HG03342 (cell line): ENCODE measurements around the gene SLC1A3.
"Not testable (repeated sequence)": the region's sequence is repeated elsewhere in the genome, so short reads cannot be mapped to it uniquely, and the experiment has no call there.

ENCODE experiments used
- ATAC-seq: cut with Tn5 transposase; IDR thresholded peaks from one replicate; pipeline ENCODE4 v1.9.1; 2021; ENCODE audit warnings: mild to moderate bottlenecking, moderate library complexity; ENCODE audit not compliant: unreplicated experiment

SLC1A3 gene

DNA sequence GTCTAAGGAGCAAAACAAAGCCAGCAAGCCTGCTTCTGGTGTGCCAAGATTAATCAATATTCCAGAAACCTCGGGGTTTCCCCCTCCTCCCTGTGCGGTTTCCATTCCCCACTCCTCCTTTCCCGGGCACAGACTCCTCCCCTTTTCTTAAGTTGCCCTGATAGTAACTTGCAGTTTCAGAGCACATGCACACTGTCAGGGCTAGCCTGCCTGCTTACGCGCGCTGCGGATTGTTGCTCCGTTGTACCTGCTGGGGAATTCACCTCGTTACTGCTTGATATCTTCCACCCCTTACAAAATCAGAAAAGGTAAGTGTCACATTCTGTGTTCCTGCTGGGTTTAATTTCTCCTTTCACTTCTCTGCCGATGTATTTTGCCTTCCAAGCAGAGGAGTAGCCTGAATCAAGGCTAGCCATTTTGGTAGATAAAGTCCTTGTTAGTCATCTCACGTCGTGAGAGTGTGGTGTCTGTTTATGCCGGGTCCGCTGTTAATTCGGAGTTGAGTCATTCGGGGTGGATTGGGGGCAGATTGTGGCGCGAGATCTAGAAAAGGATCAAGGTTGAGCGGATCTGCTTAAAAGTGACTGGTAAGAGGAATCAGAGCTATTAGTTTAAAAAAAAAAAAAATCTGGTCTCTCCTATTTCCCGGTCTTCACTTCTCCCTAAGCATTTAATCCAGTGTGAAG, at the start of gene SLC1A3:
TSS of gene SLC1A3 (plus strand) at position 179 of the 686 bp plus-strand sequence. CDS start 1,818 bp downstream, outside the sequence.
- ATAC-seq = peak; percentile 91

DNA sequence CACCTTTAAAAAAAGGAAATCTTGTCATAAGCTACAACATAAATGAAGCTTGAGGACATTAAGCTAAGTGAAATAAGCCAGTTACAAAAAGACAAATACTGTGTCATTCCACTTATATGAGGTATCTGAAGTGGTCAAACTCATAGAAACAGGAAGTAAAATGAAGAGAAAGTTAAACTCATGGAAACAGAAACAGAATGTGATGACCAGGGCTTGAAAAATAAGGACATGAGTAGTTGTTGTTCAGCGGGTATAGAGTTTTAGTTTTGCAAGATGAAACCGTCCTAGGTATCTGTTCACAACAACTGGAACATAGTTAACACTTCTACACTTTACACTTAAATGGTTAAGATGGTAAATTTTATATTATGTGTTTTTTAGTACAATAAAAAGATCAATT, 47.8 kb upstream of the SLC1A3 start:
- ATAC-seq = no peak

DNA sequence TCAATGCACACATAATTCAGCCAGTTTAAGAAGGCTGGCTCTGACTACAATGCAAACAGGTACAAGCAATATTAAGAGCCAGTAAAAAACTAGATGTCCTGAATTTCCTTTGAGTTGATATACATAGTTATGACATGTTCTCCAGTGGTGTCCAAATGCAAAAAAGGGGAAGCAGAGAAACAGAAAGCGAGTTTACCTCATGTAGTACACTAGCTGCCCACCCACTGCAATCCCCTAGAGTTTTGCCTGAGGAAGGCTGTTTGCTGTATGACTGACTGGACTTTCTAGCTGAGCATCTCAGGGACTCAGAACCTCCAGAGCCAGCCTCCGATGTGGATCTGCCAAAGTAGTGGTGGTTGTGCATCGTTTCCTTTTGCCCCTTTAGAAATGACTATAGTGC, 44.8 kb upstream of the SLC1A3 start:
- no peak for ATAC-seq

DNA sequence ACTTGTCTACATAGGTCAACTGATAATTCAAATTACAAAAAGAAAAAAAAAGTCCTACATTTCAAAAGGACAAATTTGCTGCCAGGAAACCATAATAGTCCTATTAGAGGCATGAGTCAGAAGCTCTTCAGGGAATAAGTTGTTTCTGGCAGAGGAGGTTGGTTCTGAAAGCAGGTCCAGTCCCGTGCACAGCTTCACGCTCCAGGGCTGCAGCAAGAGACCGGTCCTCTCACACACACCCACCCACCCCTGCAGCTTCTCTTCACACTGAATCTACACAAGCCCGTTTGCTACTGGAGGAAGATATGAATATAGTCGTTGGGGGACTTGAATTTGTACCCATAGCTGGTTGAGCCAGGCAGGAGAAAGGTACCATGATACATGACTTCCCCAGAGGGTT, 36.9 kb upstream of the SLC1A3 start:
- ATAC-seq = no peak

- ATAC-seq = no peak
Measured at GRCh38 chr5:36570301-36571095, 35.9 kb upstream of the SLC1A3 start.

DNA sequence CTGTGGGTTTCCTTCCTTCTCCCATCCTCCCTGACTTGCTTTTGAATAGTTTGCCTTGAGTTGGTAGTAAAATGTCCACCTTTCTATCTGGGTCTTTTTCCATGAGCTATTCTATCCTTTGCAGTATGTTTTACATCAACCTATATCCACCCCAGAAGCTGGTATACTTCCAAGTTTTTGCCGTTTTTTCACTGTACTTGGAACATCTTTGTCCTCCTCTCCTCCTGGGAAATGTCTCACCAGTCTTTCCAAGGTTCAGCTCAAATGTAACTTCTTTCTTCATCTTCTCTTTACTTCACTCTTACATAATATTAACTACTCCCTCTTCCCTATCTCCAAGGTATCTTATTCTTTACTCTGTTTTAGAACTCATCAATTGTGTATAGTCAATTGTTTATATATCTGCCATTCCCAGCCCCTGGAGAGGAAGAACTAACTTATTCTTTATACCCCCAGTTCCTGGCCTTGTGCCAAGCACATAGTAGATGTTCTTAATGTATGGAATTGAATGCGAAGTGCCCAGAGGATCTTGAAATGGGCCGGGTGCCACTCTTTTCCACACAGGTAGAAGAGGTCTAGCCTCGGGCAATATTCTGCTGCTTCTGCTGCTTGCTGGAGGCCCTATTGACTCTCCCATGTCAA, 34.9 kb upstream of the SLC1A3 start:
- no peak for ATAC-seq

GRCh38 chr5:36573438-36573837, 33.0 kb upstream of the SLC1A3 start:
- no peak for ATAC-seq

DNA sequence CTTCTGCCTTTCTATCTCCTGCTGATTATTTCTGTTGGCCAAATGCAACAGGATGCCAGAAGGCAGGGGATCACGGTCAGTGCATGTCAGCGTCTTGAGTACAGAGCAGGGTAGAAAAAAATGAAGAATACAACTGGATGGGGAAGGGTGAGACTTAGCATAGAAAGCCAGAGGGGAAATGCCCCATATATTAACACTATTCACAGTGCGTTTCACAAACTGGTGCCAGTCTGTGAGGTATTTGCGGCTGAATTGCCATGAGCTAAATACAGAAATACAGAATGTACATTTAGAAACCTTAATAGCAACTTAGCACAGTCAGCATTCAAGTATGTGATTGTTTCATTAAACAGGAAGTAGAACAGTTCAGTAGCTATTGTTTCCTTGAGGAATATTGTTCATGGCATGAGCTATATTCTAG, 31.0 kb upstream of the SLC1A3 start:
- ATAC-seq = no peak

DNA sequence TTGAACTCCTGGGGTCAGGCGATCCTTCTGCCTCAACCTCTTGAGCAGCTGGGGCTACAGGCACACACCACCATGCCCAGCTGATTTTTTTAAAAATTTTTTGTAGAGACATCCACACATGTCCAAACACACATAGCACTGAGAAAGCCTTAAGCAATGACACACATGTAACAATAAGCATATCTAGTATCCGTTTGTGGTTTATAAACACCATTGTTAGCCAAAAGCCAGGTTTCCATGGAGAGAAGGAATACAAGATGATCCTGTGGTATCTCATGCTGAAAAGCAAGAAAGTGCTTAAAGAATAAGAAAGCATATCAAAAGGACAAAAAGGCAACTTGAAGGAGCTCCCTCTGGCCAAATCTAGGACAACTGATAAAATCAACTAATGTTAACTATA, 29.7 kb upstream of the SLC1A3 start:
- ATAC-seq = no peak

GRCh38 chr5:36579858-36580257, 26.5 kb upstream of the SLC1A3 start:
- not testable (repeated sequence) for ATAC-seq

- no peak for ATAC-seq
Measured at GRCh38 chr5:36581070-36581469, 25.3 kb upstream of the SLC1A3 start.

GRCh38 chr5:36584009-36584875, 22.2 kb upstream of the SLC1A3 start:
- ATAC-seq = no peak

DNA sequence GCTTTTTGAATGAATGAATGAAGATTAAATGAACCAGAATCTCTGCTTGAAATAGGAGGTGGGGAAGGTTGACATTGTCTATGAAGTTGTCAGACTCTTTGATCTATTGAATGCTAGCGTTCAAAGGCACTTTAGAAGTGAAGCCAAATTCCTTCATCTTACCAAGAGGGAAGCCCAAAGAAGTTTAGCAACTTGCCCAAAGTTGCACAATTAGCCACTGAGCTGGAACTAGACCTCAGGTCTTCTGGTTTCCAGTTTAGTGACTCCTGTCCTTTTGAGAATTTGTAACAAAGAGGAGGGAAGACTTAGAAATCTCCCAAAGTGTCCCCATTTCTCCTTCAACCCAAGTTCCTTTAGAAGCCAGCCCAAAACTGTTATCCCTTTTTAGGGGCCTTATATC, 20.7 kb upstream of the SLC1A3 start:
- no peak for ATAC-seq

- ATAC-seq = no peak
Measured at GRCh38 chr5:36587354-36587753, 19.1 kb upstream of the SLC1A3 start.

- ATAC-seq = not testable (repeated sequence)
Measured at GRCh38 chr5:36589735-36590134, 16.7 kb upstream of the SLC1A3 start.

DNA sequence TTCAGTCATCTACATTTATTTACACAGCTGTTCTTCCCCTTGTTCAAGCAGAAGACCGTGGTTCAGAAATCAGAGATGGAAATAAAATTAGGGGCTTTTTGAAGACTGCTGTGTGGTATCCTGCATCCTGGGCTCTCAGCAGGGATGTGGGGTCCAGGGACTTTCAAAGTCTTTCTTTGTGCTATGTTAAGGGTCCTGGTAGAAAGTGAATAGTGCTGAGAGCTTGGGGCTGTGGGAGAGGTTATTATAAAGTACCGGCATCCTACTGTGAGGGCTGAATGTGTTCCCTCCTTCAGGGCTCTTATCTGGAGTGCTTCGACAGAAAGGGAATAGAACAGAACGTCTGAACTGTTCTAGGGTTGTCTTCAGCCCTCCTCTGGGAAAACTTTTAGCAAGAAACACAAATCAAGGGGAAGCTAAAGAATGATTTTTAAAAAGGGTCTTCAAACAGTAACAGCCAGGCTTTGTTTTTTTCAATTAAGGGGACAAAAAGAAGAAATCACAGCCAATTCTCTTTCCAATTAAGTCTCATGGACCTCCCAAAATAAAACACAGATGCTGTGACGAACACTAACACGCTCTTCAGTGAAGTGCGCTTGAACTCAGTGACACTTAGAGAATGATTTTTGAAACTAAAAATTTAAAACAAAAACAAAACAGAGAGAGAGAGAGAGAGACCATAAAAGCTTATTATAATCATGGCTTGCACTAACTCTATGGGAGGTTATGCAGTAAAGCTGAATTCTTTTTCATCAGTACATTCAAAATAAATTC, 15.7 kb upstream of the SLC1A3 start:
- ATAC-seq = no peak

GRCh38 chr5:36593867-36594266, 12.5 kb upstream of the SLC1A3 start:
- ATAC-seq = no peak

- no peak for ATAC-seq
Measured at GRCh38 chr5:36596247-36596646, 10.2 kb upstream of the SLC1A3 start.

DNA sequence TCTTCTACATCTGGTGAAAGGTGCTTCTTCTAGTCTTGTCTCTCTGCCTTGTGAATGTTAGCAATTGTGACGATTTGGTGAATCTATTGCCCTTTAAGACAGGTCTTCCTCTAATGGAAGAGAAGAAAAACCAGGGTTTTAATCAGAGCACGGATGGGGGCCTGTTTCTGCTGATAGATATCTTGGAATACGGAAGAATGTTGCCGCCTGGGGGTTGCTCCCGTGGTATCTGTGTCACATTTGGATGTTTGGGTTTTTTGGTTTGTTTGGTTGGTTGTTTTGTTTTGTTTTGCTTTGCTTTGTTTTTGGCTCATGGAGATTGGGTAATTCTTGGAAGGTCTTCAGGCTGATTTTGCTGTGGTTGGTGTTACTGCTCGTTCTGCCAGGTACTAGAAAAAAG, 9.7 kb upstream of the SLC1A3 start:
- no peak for ATAC-seq

GRCh38 chr5:36598045-36598444, 8.4 kb upstream of the SLC1A3 start:
- ATAC-seq = no peak
